ENCODE results near the gene FRMD4A. TPM values are rescaled to one million over a fixed set of nuclear protein-coding genes. Genes with fewer than 3 reads are reported as not detected.

FRMD4A gene
- total RNA-seq, 4 donors from 2014 or later = 4.0 to 12.7 (median 5.6) TPM

- intact Hi-C loops (cut with DNase I; ENCODE audit: low total_unique reads) = no loop called here
- TF ChIP-seq POLR2AphosphoS5 (IDR thresholded peaks at IDR 0.05) (no peak), EP300 (IDR thresholded peaks at IDR 0.05; ENCODE audit: low read depth) (no peak)
- WGBS, 2 donors (ENCODE audit: low coverage in 1 of 2) = 86 to 100% methylated on average over 1 of the region's 1 CpG
- no peaks in the 10 kb centered on the region for H3K4me1 ChIP-seq
- H3K9me3 ChIP-seq = no peaks in the 10 kb centered on the region
- in situ Hi-C loops (cut with MboI; ENCODE audit: low pct_ligation_motif_present in 1 of 4, low pct_unique_long_range_greater_than_20kb in 1 of 4, low sequenced_read_pairs in 3 of 4) = no loop called here
- H3K36me3 ChIP-seq = no peaks in the 10 kb centered on the region
- no peak overlapping the region for H3K4me3 ChIP-seq
- no peak overlapping the region for H3K27ac ChIP-seq
- DNase-seq = no peak
- H3K27me3 ChIP-seq = peaks cover 68% of the 10 kb centered on the region
Measured at GRCh38 chr10:14171336-14171735, 159.4 kb downstream of the FRMD4A start.

DNA sequence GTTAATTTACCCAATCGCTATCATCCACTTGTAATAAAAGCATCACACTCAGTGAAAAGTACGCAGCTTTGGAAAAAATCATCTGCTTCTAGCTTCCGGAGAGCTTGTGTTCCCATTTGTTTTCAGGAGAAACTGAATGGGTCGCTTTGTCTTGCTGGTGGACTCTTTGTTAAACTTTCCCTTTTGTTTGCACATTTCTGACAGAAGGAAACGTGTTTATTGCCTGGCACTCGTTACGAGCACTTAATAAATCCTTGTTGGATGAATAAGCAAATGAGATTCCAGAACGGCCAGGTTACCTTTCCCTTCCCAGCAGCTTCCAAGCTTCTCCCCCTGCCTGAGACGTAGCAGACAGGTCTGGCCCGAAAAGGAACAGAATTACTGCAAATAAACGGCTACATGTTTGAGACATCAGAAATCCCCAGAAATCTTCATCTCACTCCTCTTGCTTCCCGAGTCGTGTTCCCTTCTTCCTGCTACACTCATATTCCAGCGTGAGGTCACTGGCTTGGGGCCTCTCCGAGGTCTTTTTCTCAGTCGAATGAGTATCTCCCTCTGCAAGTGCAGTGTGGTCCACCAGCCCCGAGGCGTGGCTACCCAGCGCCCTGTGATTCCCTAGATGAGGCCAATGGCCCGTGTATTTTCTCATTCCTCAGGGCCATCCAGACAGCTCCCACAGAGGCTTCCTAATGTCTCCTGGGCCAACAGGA is 167.2 kb downstream of the FRMD4A start:
- peaks cover 61% of the 10 kb centered on the region for H3K27me3 ChIP-seq
- no peaks in the 10 kb centered on the region for H3K36me3 ChIP-seq
- intact Hi-C loops (cut with DNase I; ENCODE audit: low total_unique reads) (no loop called here), in situ Hi-C loops (cut with MboI; ENCODE audit: low pct_ligation_motif_present in 1 of 4, low pct_unique_long_range_greater_than_20kb in 1 of 4, low sequenced_read_pairs in 3 of 4) (no loop called here)
- WGBS, 2 donors (ENCODE audit: low coverage in 1 of 2) = 33 to 37% methylated on average over 2 to 20 of the region's 20 CpGs
- DNase-seq = no peak
- no peak for TF ChIP-seq POLR2A (IDR thresholded peaks at IDR 0.05)
- TF ChIP-seq CTCF (IDR thresholded peaks at IDR 0.05) = no peak
- TF ChIP-seq EP300 (IDR thresholded peaks at IDR 0.05; ENCODE audit: low read depth) = no peak
- no peak for TF ChIP-seq POLR2AphosphoS5 (IDR thresholded peaks at IDR 0.05)
- no peak overlapping the region for H3K27ac ChIP-seq
- H3K4me1 ChIP-seq = no peaks in the 10 kb centered on the region
- no peak overlapping the region for H3K4me3 ChIP-seq
- H3K9me3 ChIP-seq = no peaks in the 10 kb centered on the region

- no peak for TF ChIP-seq POLR2A (IDR thresholded peaks at IDR 0.05)
- TF ChIP-seq EP300 (IDR thresholded peaks at IDR 0.05; ENCODE audit: low read depth) = no peak
- TF ChIP-seq CTCF (IDR thresholded peaks at IDR 0.05) = no peak
- TF ChIP-seq POLR2AphosphoS5 (IDR thresholded peaks at IDR 0.05) = no peak
- Histone ChIP-seq H3K4me1 (no peaks in the 10 kb centered on the region), H3K4me3 (no peak overlapping the region), H3K27ac (no peak overlapping the region), H3K36me3 (no peaks in the 10 kb centered on the region), H3K9me3 (no peaks in the 10 kb centered on the region), H3K27me3 (peaks cover 59% of the 10 kb centered on the region)
- intact Hi-C loops (cut with DNase I; ENCODE audit: low total_unique reads) (no loop called here), in situ Hi-C loops (cut with MboI; ENCODE audit: low pct_ligation_motif_present in 1 of 4, low pct_unique_long_range_greater_than_20kb in 1 of 4, low sequenced_read_pairs in 3 of 4) (no loop called here)
- 23 to 51% methylated on average over 5 of the region's 5 CpGs for WGBS, 2 donors (ENCODE audit: low coverage in 1 of 2)
- no peak for DNase-seq
Measured at GRCh38 chr10:14162629-14163344, 167.9 kb downstream of the FRMD4A start.

- H3K36me3 ChIP-seq = no peaks in the 10 kb centered on the region
- H3K4me1 ChIP-seq = no peaks in the 10 kb centered on the region
- whole genome bisulfite sequencing, 2 donors (ENCODE audit: low coverage in 1 of 2) = 70 to 76% methylated on average over 3 to 5 of the region's 5 CpGs
- no peak for TF ChIP-seq CTCF (IDR thresholded peaks at IDR 0.05)
- TF ChIP-seq POLR2A (IDR thresholded peaks at IDR 0.05) = no peak
- TF ChIP-seq POLR2AphosphoS5 (IDR thresholded peaks at IDR 0.05) = no peak
- no peak for TF ChIP-seq EP300 (IDR thresholded peaks at IDR 0.05; ENCODE audit: low read depth)
- intact Hi-C loops (cut with DNase I; ENCODE audit: low total_unique reads) = no loop called here
- H3K27me3 ChIP-seq = peaks cover 55% of the 10 kb centered on the region
- in situ Hi-C loops (cut with MboI; ENCODE audit: low pct_ligation_motif_present in 1 of 4, low pct_unique_long_range_greater_than_20kb in 1 of 4, low sequenced_read_pairs in 3 of 4) = no loop called here
- no peaks in the 10 kb centered on the region for H3K9me3 ChIP-seq
- H3K27ac ChIP-seq = no peak overlapping the region
- DNase-seq = no peak
- H3K4me3 ChIP-seq = no peak overlapping the region
Measured at GRCh38 chr10:14162061-14162460, 168.7 kb downstream of the FRMD4A start.
